Ecto neural progenitor cell (in vitro differentiated cells): Measurements from ENCODE around the gene GABRB1.
"Not testable (repeated sequence)": the region's sequence is repeated elsewhere in the genome, so short reads cannot be mapped to it uniquely, and the experiment has no call there.

ENCODE experiments used
- DNase-seq: peaks from one replicate; pipeline ENCODE4 v3.0.0-alpha.2; 2018; ENCODE audit warnings: low spot score

Gene GABRB1

GRCh38 chr4:47213106-47213505, 181.7 kb downstream of the GABRB1 start:
- no peak for DNase-seq

GRCh38 chr4:47213539-47213938, 182.2 kb downstream of the GABRB1 start:
- no peak for DNase-seq

GRCh38 chr4:47213971-47214370, 182.6 kb downstream of the GABRB1 start:
- DNase-seq, result no peak

GRCh38 chr4:47215759-47216158, 184.4 kb downstream of the GABRB1 start:
- DNase-seq, result no peak

- no peak for DNase-seq
Measured at GRCh38 chr4:47217291-47217690, 185.9 kb downstream of the GABRB1 start.

GRCh38 chr4:47217884-47218283, 186.5 kb downstream of the GABRB1 start:
- DNase-seq, result no peak

- no peak for DNase-seq
Measured at GRCh38 chr4:47218631-47219030, 187.3 kb downstream of the GABRB1 start.

- no peak for DNase-seq
Measured at GRCh38 chr4:47219586-47219985, 188.2 kb downstream of the GABRB1 start.

GRCh38 chr4:47221721-47222120, 190.4 kb downstream of the GABRB1 start:
- DNase-seq, result no peak

- no peak for DNase-seq
Measured at GRCh38 chr4:47222276-47222675, 190.9 kb downstream of the GABRB1 start.

- DNase-seq, result no peak
Measured at GRCh38 chr4:47224361-47224760, 193.0 kb downstream of the GABRB1 start.

- no peak for DNase-seq
Measured at GRCh38 chr4:47235721-47236120, 204.4 kb downstream of the GABRB1 start.

- no peak for DNase-seq
Measured at GRCh38 chr4:47238667-47239066, 207.3 kb downstream of the GABRB1 start.

- no peak for DNase-seq
Measured at GRCh38 chr4:47239649-47240048, 208.3 kb downstream of the GABRB1 start.

- no peak for DNase-seq
Measured at GRCh38 chr4:47251348-47252135, 220.2 kb downstream of the GABRB1 start.

- DNase-seq, result no peak
Measured at GRCh38 chr4:47263721-47264120, 232.4 kb downstream of the GABRB1 start.

GRCh38 chr4:47270201-47270888, 239.0 kb downstream of the GABRB1 start:
- no peak for DNase-seq

GRCh38 chr4:47271291-47271690, 239.9 kb downstream of the GABRB1 start:
- no peak for DNase-seq

- DNase-seq, result no peak
Measured at GRCh38 chr4:47274901-47275300, 243.5 kb downstream of the GABRB1 start.

- DNase-seq, result no peak
Measured at GRCh38 chr4:47275595-47275994, 244.2 kb downstream of the GABRB1 start.

GRCh38 chr4:47278631-47279030, 247.3 kb downstream of the GABRB1 start:
- no peak for DNase-seq

GRCh38 chr4:47287735-47288134, 256.4 kb downstream of the GABRB1 start:
- DNase-seq, result no peak

- DNase-seq, result no peak
Measured at GRCh38 chr4:47289805-47290204, 258.4 kb downstream of the GABRB1 start.

- DNase-seq, result not testable (repeated sequence)
Measured at GRCh38 chr4:47290873-47291272, 259.5 kb downstream of the GABRB1 start.
